CD14-positive monocyte (primary cell): ENCODE results near the gene CFAP299. TPM values are rescaled to one million over a fixed set of nuclear protein-coding genes. Genes with fewer than 3 reads are reported as not detected.

Source experiments
- DNase-seq, 3 donors: peaks; one replicate each; pipeline ENCODE4 v3.0.0-alpha.2; 2011 to 2022
- H2AFZ ChIP-seq: 2 replicates; pipeline ENCODE4 v1.6.0; 2012; ENCODE audit warnings: mild to moderate bottlenecking, low read depth, low read length, inconsistent platforms; ENCODE audit not compliant: insufficient read depth, poor library complexity, severe bottlenecking
- H3K27ac ChIP-seq, 2 donors: 1 replicate in 1 of 2; 2 replicates in 1 of 2; pipeline ENCODE4 v1.5.1; 2012 to 2013; ENCODE audit warnings: low read length in 2 of 2, control low read depth in 1 of 2, inconsistent platforms in 1 of 2, low read depth in 1 of 2, mild to moderate bottlenecking in 1 of 2
- H3K27me3 ChIP-seq, 2 donors: one replicate each; pipeline versions ENCODE4 v1.6.0 to v1.6.1; 2011 to 2013; ENCODE audit warnings: low read length in 2 of 2; ENCODE audit not compliant: control insufficient read depth in 2 of 2, insufficient read depth in 2 of 2
- H3K36me3 ChIP-seq, 2 donors: replicated peaks in 1 of 2; 1 replicate in 1 of 2; 2 replicates in 1 of 2; pipeline versions ENCODE4 v1.5.1 to v1.6.1; 2012 to 2013; ENCODE audit warnings: low read length in 2 of 2, control low read depth in 1 of 2, inconsistent platforms in 1 of 2, mild to moderate bottlenecking in 1 of 2; ENCODE audit not compliant: insufficient read depth in 2 of 2, control insufficient read depth in 1 of 2
- H3K4me1 ChIP-seq, 2 donors: 1 replicate in 1 of 2; 2 replicates in 1 of 2; pipeline versions ENCODE4 v1.5.1 to v1.6.1; 2012 to 2013; ENCODE audit warnings: low read length in 2 of 2, control low read depth in 1 of 2, inconsistent platforms in 1 of 2, mild to moderate bottlenecking in 1 of 2, moderate library complexity in 1 of 2; ENCODE audit not compliant: insufficient read depth in 2 of 2, control insufficient read depth in 1 of 2
- H3K4me2 ChIP-seq: replicated peaks from 2 replicates; pipeline ENCODE3; 2012; ENCODE audit warnings: low read length, moderate library complexity, mild to moderate bottlenecking; ENCODE audit not compliant: poor library complexity, severe bottlenecking; ENCODE audit errors: extremely low read depth
- H3K4me3 ChIP-seq, 3 experiments: fragments of 200-600 bp in 1 of 3; sonication (generic) in 1 of 3; replicated peaks in 1 of 3; 1 replicate in 2 of 3; 2 replicates in 1 of 3; pipeline ENCODE4 v1.5.1; 2011 to 2013; ENCODE audit warnings: low read length in 3 of 3, mild to moderate bottlenecking in 3 of 3, control low read depth in 2 of 3, low read depth in 2 of 3, inconsistent platforms in 1 of 3, moderate library complexity in 1 of 3
- H3K79me2 ChIP-seq: 2 replicates; pipeline ENCODE4 v1.6.0; 2012; ENCODE audit warnings: mild to moderate bottlenecking, control low read depth, inconsistent platforms, low read length, moderate library complexity; ENCODE audit not compliant: insufficient read depth
- H3K9ac ChIP-seq: 2 replicates; pipeline ENCODE4 v1.6.0; 2017; ENCODE audit warnings: low read length, mild to moderate bottlenecking; ENCODE audit not compliant: insufficient read depth, poor library complexity, severe bottlenecking
- H3K9me3 ChIP-seq, 2 donors: replicated peaks in 1 of 2; 1 replicate in 1 of 2; 2 replicates in 1 of 2; pipeline versions ENCODE4 v1.5.1 to v1.6.1; 2012 to 2013; ENCODE audit warnings: low read length in 2 of 2, control low read depth in 1 of 2; ENCODE audit not compliant: control insufficient read depth in 1 of 2, insufficient read depth in 1 of 2
- H4K20me1 ChIP-seq: 2 replicates; pipeline ENCODE4 v1.6.0; 2012; ENCODE audit warnings: mild to moderate bottlenecking, low read length, control low read depth, moderate library complexity; ENCODE audit not compliant: insufficient read depth
- H3K27ac Mint-ChIP-seq, 7 donors: one replicate each; pipeline ENCODE4 v1.8.0; 2020; ENCODE audit warnings: mild to moderate bottlenecking in 7 of 7, mixed read lengths in 7 of 7, moderate library complexity in 6 of 7, inconsistent platforms in 2 of 7
- H3K27me3 Mint-ChIP-seq, 3 donors: one replicate each; pipeline ENCODE4 v1.8.0; 2021 to 2022; ENCODE audit warnings: low read depth in 3 of 3, mild to moderate bottlenecking in 3 of 3, mixed read lengths in 3 of 3, moderate library complexity in 3 of 3, inconsistent platforms in 1 of 3
- H3K36me3 Mint-ChIP-seq, 2 donors: one replicate each; pipeline ENCODE4 v1.8.0; 2020; ENCODE audit warnings: mixed read lengths in 2 of 2, inconsistent platforms in 1 of 2, mild to moderate bottlenecking in 1 of 2
- H3K4me1 Mint-ChIP-seq: one replicate; pipeline ENCODE4 v1.8.0; 2020; ENCODE audit warnings: mild to moderate bottlenecking, mixed read lengths
- H3K4me3 Mint-ChIP-seq, 2 donors: one replicate each; pipeline ENCODE4 v1.8.0; 2020; ENCODE audit warnings: mild to moderate bottlenecking in 2 of 2, mixed read lengths in 2 of 2, moderate library complexity in 1 of 2
- H3K9me3 Mint-ChIP-seq, 7 donors: one replicate each; pipeline ENCODE4 v1.8.0; 2020 to 2022; ENCODE audit warnings: mixed read lengths in 7 of 7, mild to moderate bottlenecking in 6 of 7, moderate library complexity in 6 of 7, inconsistent platforms in 2 of 7
- CTCF ChIP-seq: fragments of 200-600 bp; IDR thresholded peaks from one replicate; pipeline ENCODE4 v1.8.0; 2022; ENCODE audit warnings: antibody characterized with exemption, mild to moderate bottlenecking
- WGBS: methylation state at CpG from one replicate; pipeline ENCODE4 v1.1.5; 2013; ENCODE audit warnings: missing lambda C conversion rate; ENCODE audit not compliant: insufficient coverage; 5-methylcytosine and 5-hydroxymethylcytosine counted together
- intact Hi-C, 2 donors: fragments of 100-400 bp; cut with micrococcal nuclease; formaldehyde crosslinking; loops; one replicate each; pipeline versions ENCODE4 v1.15.0 to v1.15.1; 2023
- polyA plus RNA-seq, 3 donors: library from polyadenylated mRNA; depleted of rRNA in 1 of 3; unstranded in 2 of 3; stranded (reverse) in 1 of 3; fragments of 300-500 nt in 2 of 3; fragments of >200 nt in 1 of 3; fragmentation: Illumina TruSeq in 2 of 3; gene quantifications; 1 replicate in 2 of 3; 2 replicates in 1 of 3; pipeline ENCODE4 v1.2.3, GENCODE V29; 2012 to 2021

The CFAP299 gene
- polyA plus RNA-seq, 3 donors, result not detected

GRCh38 chr4:80839792-80840191 lies 504.3 kb downstream of the CFAP299 start:
- H3K4me2 ChIP-seq, result no peak overlapping the region
- Mint-ChIP-seq H3K27ac (no peak overlapping the region), H3K27me3 (no peaks in the 10 kb centered on the region), H3K36me3 (no peaks in the 10 kb centered on the region), H3K4me3 (no peak overlapping the region), H3K4me1 (no peaks in the 10 kb centered on the region), H3K9me3 (peaks cover 0 to 10% (median 2%) of the 10 kb centered on the region in 7 donors)
- no peak overlapping the region for H3K4me3 ChIP-seq
- no peaks in the 10 kb centered on the region for H3K36me3 ChIP-seq
- no peaks in the 10 kb centered on the region for H3K9me3 ChIP-seq
- intact Hi-C loops, result no loop called here
- DNase-seq, result no peak
- no peaks in the 10 kb centered on the region for H3K27me3 ChIP-seq
- no peaks in the 10 kb centered on the region for H3K4me1 ChIP-seq
- no peaks in the 10 kb centered on the region for H4K20me1 ChIP-seq
- H3K27ac ChIP-seq, result no peak overlapping the region
- H3K9ac ChIP-seq, result no peak overlapping the region
- no peak overlapping the region for H2AFZ ChIP-seq
- no peaks in the 10 kb centered on the region for H3K79me2 ChIP-seq
- no peak for TF ChIP-seq CTCF

GRCh38 chr4:80840396-80840795 lies 504.9 kb downstream of the CFAP299 start:
- H3K4me3 ChIP-seq, result no peak overlapping the region
- no peak overlapping the region for H3K9ac ChIP-seq
- Mint-ChIP-seq H3K36me3 (no peaks in the 10 kb centered on the region), H3K9me3 (peaks cover 0 to 11% (median 2%) of the 10 kb centered on the region in 7 donors), H3K4me1 (no peaks in the 10 kb centered on the region), H3K27me3 (no peaks in the 10 kb centered on the region), H3K4me3 (no peak overlapping the region), H3K27ac (no peak overlapping the region)
- DNase-seq, result no peak
- H3K9me3 ChIP-seq, result no peaks in the 10 kb centered on the region
- no peaks in the 10 kb centered on the region for H3K79me2 ChIP-seq
- H4K20me1 ChIP-seq, result no peaks in the 10 kb centered on the region
- no peaks in the 10 kb centered on the region for H3K27me3 ChIP-seq
- H3K4me1 ChIP-seq, result no peaks in the 10 kb centered on the region
- H3K4me2 ChIP-seq, result no peak overlapping the region
- intact Hi-C loops, result no loop called here
- H2AFZ ChIP-seq, result no peak overlapping the region
- H3K36me3 ChIP-seq, result no peaks in the 10 kb centered on the region
- H3K27ac ChIP-seq, result no peak overlapping the region
- no peak for TF ChIP-seq CTCF
- WGBS, result no CpG with 5 or more reads among the region's 1 CpG
